ENCODE results near the gene PDE2A.

PDE2A gene

DNA sequence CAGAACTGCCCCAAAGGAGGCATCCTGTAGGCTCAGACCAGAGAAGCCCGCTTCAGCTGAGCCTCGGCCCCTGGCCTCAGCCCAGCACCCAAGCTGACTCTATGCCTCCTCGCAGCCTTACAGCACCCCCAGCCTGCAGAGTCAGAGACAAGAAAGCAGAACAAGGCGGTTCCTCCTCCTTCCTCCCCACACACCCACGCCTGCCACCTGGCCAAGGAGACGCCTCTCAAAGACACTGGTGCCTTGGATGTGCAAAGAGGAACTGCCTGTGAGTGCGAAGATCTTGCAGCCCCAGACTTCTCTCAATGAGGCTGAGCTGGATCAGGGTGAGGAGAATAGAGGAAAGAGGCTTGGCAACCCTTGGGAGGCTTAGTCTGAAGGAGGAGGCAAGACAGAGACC lies 60.2 kb downstream of the PDE2A start:
- DNase-seq (ENCODE audit: low read depth in 2 of 2), result no peak

DNA sequence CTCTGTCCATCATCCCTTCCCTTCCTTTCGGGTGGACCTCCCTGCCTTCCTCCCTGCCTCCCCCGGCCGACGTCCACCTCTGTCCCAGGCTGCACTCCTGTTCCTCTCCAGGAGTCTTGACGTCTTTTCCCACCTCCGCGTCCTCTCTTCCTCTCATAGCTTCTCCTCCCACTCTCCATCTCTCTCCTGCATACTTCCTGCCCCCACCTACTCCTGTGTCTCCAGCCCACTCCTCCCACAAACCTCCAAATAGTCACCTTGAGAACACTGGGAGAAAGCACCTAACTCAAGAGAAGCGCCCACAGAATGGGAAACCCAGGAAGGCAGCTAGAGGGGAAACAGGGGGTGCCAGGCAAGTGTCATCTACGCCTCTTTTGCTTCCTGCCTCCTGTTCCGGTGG lies 60.8 kb downstream of the PDE2A start:
- DNase-seq (ENCODE audit: low read depth in 2 of 2), result no peak

DNA sequence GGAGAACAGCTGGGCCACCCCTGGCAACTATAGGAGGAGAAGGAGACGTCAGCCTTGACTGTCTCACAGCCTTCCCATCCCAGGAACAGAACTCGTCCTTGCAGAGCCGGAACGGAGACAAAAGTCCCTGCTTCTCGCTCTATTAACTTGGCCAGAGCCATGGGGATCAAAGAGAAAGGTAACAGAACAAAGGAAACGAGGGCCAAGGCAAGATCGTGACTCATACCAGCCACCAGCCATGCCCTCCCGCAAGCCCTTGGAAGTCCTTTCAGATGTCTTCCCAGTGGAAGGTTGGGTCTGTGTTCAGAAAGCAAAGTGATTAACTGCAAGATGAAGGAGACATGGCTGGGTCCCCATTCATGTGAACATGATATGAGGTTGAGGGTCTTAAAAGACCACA lies 64.7 kb downstream of the PDE2A start:
- DNase-seq (ENCODE audit: low read depth in 2 of 2), result no peak

- DNase-seq (ENCODE audit: low read depth in 2 of 2), result no peak
Measured at GRCh38 chr11:72609045-72609444, 65.2 kb downstream of the PDE2A start.

DNA sequence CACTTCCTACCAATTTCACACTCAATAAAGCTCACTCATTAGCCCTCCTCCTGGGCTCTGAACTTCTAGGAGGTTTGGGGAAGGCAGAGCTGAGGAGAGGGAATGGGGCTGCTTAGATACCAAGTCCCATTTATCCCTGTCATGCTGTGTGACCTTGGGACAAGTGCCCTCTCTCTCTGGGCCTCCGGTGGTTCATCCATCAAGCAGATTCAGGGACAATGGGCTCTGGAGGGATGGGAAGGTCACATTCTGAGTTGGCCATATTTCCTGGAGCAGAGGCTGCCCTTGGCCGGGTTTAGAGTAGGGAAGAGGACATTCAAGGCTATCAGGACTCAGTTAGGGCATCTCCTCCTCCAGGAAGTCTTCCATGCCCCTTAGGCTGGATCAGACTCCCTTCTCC lies 66.7 kb downstream of the PDE2A start:
- no peak for DNase-seq (ENCODE audit: low read depth in 2 of 2)

DNA sequence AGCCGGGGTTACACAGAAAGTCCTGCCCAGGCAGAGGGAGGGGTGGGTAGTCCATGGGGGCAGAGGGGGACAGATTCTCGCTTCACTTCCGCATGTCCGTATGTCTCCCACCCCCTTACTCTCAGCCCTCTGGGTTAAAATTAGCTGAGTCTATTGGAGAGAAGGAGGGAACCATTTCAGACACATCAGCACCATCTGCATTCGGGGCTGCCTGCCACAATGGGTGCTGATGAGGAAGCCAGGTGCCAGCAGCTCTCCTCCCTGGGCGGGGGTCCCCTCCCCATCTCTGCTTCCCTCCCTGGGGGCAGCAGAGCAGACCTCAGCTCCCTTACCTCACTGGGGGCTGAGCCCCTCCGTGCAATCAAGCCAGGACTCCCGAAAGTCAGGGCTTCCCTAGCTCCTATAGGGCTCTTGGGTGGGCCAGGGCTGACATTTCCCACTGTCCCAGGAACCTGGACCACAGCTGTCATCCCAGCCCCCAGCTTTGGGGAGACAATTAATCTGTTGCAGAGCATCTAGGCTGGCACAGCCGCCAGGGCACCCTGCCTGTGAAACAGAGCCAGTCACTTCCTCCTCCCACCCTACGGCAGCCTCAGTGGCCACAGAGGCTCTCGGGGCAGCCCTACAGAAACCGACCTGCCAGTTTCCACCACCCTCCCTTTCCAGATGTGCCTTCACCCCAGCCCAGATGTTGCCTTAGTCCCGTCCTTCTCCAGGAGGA lies 67.3 kb downstream of the PDE2A start:
- DNase-seq (ENCODE audit: low read depth in 2 of 2), result no peak

DNA sequence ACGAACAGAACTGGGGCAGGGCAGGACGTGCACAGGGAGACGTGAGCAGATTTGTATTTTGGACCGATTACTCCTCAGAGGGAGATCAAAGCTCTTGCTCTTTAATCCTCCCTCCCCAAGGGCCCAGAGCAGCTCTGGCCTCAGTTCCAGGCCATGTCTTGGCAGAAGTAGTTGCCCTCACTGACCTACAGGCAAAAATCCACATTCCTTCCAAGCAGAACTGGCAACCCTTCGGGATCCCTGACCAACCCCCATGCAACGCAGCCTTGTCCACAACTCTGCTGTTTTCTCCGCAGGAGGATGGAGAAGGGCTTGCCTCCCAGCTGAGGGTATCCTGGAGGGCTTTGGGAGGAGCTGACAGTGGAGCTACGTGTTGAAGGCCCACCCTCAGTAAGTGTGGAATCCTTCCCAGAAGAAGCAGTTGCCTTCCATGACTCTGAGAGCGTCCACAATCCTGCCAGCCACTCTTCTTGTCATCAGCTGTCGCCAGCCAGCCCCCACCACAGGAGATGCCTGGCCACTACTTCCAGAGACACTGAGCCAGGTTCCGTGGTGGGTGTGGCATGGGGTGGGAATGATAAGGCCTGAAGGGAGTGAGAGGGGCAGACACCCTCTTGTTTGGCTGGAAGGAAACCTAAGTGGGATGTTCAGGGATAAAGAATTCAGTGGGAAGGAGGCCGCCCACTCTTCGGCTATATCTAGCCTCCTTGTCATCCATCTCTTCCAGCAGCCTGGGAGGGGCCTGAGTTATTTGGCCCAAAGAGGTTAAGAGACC lies 68.1 kb downstream of the PDE2A start:
- no peak for DNase-seq (ENCODE audit: low read depth in 2 of 2)

- no peak for DNase-seq (ENCODE audit: low read depth in 2 of 2)
Measured at GRCh38 chr11:72604256-72604655, 70.0 kb downstream of the PDE2A start.

DNA sequence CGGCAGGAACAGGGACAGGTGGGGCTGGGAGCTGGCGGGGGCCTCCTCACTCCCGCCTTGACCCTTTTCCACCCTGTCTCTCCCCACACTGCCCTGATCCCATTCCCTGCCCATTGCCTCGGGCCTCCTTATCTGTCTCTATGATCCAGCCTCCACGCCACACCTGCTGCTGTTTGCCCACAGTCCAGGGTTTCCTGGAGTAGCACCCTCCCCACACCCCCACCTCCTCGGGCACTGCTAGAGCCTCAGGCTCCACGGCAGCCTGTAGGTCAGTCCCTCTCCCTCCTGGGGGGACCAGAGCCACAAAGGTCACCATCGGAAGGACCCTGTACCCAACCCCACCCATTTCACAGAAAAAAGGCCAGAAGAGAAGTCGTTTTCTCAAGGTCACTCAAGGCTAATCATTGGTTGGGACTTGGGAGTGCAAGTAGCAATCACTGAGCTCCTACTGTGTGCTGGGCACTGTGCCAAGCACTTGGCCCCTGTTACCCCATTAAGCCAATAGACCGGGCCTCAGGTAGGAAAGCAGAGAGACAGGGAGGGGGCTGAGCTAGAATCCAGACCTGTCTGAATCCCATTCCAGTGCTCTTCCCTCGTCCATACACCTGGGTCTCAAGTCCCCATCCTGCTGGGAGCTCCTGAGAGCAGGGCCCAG lies 71.8 kb downstream of the PDE2A start:
- DNase-seq (ENCODE audit: low read depth in 2 of 2), result no peak

DNA sequence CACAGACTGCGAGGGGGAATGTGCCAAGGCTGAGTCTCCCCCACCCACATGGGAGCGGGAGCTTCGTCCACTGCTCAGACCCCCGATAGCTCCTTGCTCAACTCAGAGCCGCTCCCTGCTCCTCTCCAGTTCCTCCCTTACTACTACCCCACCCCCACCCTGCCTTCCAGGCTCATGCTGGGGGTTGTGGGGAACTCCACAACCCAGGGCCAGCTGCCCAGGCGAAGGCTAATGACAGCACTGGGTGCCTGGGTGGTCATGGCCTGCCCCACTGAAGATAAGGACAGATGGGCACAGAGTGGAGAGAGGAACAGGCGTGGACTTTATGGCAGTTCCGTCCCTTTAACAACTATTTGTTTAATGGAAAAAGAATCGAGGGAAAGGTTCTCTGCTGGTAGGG lies 73.7 kb downstream of the PDE2A start:
- DNase-seq (ENCODE audit: low read depth in 2 of 2), result no peak

- no peak for DNase-seq (ENCODE audit: low read depth in 2 of 2)
Measured at GRCh38 chr11:72599325-72600117, 74.7 kb downstream of the PDE2A start.

- no peak for DNase-seq (ENCODE audit: low read depth in 2 of 2)
Measured at GRCh38 chr11:72598906-72599305, 75.3 kb downstream of the PDE2A start.

DNA sequence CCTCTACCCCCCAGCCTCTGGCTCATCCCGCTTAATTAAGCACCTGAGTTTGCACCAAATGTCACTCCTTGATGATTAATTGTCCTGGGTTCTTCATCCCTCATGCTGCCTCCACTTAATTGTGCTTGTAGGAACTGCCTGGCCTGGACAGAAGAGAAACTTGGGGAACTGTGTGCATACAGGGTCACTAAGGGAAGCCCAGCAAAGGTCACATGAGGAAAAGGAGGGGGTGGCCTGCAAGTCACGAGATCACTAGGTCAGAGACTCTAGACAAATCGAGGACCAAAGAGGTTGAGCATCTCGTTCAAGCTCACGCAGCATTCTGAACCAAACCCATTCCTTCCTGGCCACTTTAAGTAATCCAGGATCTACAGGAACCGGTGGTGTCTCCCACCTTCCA lies 75.8 kb downstream of the PDE2A start:
- DNase-seq (ENCODE audit: low read depth in 2 of 2), result no peak

DNA sequence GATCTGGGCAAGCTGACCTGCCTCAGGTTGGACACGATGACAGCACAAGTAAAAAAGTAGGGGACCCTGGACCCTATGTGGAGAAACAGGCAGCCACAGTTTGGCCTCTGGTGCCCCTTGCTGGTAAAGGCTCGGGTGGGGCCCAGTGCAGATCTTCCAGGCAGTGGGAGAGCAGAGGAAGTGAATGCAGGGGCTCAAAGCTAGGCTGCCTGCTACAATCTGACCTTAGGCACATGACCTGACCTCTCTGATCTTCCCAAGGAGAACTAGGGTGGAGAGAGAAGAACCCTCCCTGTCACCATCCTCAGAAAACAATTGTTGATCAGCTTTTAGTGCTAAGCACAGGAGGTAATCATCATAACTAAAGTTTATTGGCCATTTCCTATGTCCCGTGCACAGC lies 76.5 kb downstream of the PDE2A start:
- DNase-seq (ENCODE audit: low read depth in 2 of 2), result no peak

DNA sequence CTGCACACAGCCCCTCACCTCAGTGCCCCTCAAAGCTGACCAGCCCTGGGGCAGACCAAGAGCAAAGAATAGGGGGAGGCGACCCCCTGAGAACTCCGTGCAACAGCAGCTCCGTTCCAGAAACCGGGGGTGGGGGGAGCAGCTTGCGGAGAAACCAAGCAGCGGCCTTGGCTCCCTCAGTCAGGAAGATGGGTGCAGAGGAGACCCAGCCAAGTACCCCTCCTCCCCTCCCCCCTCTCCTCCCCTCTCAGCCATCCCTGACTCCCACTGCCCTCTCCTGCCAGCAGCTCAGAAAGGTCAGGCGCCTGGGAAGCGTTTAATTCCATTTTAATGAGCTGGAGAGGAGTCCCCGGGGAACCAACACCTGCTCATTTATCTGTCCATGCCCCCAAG lies 78.9 kb downstream of the PDE2A start:
- no peak for DNase-seq (ENCODE audit: low read depth in 2 of 2)

DNA sequence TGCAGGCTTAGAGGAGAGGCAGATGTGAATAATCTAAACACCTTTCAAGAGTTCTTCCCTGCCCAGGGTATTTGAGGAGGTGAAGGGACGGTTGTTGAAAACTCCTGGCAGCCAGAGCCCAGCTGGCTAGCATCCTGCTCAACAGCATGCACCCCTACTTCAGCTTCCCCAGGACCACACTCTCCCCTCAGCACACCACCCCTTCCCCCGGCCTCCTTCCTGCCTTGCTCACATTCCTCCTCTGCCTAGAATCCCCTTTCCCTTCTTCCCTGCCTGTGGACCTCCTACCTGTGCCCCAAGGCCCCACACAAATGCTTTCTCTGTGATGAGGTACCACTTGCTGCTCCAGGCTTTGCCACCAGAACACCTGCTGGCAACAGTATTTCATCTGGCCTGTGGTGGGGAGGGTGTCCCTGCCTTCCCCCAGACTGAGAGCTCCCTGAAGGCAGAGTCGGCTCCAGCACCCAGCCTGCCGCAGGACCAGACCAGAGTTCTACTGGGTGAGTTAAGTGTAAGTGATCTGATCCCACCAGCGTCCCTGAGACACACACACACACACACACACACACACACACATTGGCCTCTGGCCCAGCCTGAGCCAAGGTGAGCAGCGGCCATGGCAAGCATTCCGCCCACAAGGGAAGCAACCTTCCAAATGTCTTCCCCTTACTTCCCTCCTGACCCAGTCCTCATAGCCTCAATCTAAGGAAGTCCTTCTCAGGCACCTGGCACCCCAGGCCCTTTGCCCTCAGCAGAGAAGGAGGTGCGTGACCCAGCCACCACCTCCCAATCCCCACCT lies 79.5 kb downstream of the PDE2A start:
- DNase-seq (ENCODE audit: low read depth in 2 of 2), result no peak

DNA sequence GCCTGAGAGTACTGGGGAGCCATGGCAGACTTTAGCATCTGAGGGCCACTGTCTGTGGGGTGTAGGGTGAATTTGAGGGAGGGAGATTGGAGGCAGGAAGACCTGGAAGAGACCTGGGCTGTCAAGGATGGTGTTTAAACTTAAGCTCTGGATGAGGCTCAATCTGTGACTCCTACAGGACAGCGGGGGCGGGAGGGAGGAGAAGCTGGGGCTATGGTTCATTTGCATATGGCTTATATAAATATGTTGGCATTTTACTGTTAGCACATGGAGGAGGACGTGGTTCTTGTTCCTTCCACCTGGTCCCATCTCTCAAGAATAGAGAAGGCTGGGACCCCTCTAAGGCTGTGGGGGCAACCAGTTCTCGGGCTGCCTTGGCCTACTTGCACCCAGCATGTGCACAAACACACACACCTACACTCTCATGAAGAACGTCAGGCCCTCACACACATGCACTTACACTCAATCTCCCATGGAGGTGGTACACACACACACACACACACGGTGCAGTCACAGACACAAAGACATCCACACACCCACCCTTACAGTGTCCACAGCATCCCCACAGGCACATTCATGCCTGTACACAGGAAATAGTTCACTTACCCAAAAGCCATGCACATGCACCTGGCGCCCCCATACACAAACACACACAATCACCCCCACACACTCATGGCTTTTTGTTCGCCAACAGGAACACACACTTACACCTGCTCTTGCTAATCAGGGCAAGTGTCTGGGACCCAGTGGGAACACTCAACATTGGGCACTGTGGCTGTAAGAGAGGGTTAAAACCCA lies 81.3 kb downstream of the PDE2A start:
- DNase-seq (ENCODE audit: low read depth in 2 of 2), result no peak

DNA sequence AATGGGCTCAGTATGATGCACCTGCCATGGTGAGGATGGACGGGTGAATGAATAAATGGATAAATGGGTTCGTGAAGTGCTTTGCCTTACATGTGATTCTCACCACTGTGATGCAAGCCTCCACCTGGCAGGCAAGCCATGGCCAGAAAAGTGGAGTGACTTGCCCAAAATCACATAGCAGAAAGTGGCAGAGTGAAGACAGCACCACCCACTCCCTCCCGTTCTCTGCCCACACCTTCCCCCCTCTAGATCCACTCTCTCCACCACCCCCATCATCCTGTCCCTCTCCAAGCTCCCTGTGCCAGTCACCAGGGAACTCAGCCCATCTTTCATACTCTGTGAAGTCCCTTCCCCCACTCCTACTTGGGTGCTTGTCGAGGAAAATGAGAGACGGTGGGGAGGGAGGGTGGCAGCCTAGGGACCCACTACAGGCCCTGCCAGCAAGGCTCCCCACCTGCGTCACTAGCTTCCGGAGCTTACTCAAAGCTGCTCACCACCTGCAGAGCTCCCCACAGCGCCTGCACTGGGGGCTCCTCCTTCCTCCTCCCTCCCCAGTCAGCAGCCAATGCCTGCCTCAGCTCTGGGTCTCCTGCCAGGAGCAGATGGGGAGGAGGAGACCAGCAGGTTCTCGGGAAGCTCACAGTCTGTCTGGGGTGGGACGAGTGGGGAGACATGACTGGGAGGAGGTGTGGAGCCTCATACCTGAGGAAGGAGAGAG lies 82.3 kb downstream of the PDE2A start:
- DNase-seq (ENCODE audit: low read depth in 2 of 2), result peak; percentile 9 to 19

DNA sequence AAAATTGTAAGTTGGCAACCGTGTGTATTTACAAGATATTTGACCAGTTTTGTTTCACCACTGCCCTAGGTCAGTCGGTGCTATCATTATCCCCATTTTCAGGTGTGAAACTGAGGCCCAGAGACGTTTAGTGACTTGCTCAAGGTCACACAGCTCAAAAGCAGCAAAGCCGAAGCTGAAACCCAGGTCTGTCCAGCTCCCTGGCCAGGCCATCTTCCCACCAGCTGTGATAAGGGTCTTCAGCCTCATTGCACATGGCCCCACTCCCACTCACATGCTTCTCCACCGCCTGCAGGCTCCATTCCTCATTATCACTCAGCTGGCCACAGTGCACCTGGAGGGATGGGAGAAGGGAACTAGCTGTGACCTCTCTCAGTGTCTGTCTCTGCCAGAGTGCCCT lies 83.2 kb downstream of the PDE2A start:
- no peak for DNase-seq (ENCODE audit: low read depth in 2 of 2)

All from stimulated activated CD8-positive, alpha-beta memory T cell treated with anti-CD3 and anti-CD28 coated beads, Interleukin-7, amount 100 ng/mL, for 1 hour (primary cell).